HUDEP-2 (cell line): ENCODE measurements around the gene THAP4.
"Not testable (repeated sequence)": the region's sequence is repeated elsewhere in the genome, so short reads cannot be mapped to it uniquely, and the experiment has no call there.

ENCODE experiments used
- DNase-seq, 76 experiments: peaks; one replicate each; lab custom pipeline; 2025; ENCODE audit not compliant: unreplicated experiment in 76 of 76; lab: John Stamatoyannopoulos, UW

Gene THAP4

DNA sequence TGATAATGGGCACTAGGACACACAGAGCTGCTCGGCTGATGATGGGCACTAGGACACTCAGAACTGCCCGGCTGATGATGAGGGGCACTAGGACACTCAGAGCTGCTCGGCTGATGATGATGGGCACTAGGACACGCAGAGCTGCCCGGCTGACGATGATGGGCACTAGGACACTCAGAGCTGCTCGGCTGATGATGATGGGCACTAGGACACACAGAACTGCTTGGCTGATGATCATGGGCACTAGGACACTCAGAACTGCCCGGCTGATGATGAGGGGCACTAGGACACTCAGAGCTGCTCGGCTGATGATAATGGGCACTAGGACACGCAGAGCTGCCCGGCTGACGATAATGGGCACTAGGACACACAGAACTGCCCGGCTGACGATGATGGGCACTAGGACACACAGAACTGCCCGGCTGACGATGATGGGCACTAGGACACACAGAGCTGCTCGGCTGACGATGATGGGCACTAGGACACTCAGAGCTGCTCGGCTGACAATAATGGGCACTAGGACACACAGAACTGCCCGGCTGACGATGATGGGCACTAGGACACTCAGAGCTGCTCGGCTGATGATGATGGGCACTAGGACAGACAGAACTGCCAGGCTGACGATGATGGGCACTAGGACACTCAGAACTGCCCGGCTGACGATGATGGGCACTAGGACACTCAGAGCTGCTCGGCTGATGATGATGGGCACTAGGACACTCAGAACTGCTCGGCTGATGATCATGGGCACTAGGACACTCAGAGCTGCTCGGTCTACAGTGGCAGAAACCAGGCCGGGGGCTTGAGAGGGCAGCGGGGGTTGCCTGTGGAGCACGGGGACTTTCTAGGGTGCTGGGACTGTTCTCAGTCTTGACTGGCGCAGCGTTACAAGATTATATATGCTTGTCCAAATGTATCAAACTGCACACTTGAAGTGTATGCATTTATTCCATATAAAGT lies 46.2 kb downstream of the THAP4 start:
- not testable (repeated sequence) for DNase-seq

DNA sequence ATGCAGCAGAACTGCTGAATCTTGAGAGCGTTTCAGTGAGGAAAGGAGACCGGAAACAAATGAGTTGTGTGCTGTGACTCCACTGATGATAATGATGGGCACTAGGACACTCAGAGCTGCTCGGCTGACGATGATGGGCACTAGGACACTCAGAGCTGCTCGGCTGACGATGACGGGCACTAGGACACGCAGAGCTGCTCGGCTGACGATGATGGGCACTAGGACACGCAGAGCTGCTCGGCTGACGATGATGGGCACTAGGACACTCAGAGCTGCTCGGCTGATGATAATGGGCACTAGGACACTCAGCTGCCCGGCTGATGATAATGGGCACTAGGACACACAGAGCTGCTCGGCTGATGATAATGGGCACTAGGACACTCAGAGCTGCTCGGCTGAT lies 47.1 kb downstream of the THAP4 start:
- DNase-seq, result not testable (repeated sequence)

DNA sequence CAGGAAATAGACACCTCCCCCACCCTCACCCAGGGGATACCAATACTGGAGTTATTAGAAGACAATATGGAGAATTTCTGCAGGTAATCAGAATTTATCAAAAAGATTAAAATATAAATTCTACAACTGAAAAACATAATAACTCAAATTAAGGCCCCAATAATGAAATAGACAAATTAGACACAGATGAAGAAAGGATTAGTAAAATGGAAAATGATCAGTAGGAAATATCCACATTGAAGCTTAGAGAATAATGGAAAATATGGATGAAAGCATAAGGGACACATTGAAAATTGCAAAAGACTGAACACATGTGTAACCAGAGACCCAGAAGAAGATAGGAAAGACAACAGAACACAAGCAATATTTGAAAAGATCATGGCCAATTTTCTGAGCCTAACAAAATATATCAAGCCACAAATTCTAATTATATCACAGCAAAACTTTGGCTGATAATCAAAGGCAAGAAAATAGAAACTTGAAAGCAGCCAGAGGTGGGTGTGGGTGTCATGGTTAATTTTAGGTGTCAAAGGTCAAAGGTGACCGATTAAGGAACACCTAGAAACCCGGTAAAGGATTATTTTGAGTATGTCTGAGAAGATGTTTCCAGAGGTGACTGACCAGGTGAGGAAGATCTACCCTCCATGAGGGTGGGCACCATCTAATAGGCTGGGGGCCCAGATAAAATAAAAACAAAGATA lies 50.2 kb downstream of the THAP4 start:
- DNase-seq, result no peak

DNA sequence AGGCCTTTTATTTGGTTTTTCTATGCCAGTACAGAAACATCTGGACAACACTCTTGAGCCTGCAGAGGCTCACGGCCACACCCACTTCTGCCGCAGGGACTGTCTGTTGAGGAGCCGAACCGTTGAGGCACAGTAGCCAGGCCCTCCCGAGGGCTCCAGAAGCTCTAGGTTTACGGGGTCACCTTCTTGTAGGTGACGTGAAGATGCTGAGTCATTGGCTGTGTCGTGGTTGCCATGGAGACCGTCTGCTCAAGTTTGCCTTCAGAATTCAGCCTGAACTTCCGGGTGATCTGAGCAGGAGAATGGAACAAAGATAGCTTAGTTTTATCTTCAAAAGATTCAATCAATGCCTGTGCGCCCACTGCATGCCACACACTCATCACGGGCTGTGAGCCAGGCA lies 52.5 kb downstream of the THAP4 start:
- peak in 2 of 76 experiments; percentile 6 to 30 for DNase-seq

DNA sequence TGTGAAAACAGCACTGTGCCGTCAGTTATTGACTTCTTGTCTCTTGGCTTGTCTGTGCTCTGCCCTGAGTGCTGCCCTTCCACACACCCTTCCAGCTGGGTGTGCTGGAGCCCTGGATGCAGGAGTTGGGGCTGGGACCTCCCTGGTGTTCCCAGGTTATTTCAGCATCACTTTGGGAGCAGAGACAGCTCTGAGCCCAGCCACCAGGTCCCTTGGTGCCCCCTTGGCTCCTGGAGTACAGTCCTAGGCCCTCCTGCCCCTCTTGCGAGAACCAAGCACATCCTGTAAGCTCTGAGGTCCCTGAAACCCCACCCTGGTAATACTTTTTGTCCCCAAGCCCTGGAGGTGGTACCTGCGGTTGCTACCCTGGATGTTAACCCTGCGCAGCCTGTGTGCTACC lies 54.2 kb downstream of the THAP4 start:
- no peak for DNase-seq

DNA sequence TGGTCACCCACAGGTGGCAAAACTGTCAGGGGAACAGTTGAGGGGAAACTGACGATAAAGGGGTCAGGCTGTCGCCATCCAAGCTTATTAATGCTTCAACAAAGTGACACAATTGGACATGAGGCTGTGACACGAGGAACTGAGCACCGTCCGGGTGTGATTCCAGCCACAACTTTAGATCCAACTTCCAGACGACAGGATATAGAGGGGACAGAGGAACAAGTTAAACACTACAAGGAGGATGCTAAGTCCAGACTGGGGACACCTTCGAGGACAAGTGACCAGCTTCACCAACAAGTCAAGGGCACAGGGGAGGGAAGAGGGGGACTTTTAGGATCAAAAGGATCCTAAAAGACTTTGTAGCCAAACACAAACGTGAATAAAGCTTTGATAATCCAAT lies 54.6 kb downstream of the THAP4 start:
- DNase-seq, result no peak

DNA sequence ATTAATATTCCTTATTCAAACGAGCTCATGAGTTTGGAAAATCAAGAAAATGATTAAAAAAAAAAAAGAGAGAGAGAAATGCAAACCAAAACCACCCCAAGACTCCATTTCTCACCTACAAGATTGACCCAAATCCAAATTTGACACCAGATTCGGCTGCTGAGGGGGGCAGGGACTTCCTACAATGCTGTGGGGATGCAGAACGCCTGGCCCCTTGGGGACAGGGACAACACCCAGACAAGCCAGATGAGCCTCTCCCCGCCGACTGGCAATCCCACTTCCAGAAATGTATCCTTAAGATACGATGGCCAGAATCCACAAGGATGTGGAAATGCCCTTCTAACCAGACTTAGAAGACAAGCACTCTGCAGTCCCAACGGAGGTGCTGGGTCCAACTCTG lies 57.7 kb downstream of the THAP4 start:
- no peak for DNase-seq

DNA sequence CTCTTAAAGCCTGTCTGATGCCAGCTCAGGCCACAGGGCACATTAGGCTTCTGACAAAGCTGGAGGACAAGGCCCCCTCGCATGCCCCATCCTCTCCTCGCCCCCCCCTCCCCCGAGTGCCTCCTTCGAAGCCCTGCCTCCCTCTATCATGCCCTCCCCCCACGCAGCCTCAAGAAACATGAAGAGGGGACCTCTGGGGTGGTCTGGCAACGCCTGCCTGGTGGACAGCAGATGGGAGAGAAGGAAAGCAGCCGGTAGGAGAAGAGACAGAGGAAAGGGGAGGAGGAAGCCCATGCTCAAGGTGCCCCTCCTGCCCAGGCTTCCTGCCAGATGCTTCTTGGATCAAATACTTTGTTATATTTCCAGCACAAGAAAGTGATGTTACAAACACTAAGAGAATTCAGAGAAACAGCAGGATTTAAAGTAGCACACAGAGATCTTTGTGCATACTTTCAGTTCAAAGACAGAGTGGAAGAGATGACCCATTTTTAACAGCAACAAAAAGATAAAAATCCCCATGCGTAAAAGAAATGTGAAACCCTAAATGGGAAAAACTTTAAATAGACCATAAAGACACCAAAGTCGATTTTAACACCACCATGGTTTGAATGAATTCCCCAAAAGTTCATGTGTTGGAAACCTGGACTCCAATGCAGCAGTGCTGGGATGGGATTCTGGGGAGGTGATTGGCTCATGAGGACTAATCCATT lies 59.4 kb downstream of the THAP4 start:
- DNase-seq, result no peak

DNA sequence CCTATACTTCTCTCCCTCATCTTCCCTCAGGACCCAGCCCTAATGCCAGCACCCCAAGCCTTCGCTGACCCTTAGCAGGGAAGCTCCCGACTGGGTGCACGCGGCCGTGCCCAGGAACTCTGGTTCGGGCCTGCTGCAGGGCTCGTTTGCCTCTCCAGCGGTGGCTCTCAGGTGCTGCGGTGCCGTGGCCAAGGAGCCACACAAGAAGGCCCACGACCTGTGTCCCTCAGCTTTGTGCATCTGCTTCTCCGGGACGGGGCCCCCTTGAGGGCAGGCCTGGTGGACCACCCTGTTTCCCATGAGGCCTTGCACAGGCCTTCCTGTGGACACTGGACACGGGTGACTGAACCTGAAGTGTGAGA lies 60.7 kb downstream of the THAP4 start:
- no peak for DNase-seq

DNA sequence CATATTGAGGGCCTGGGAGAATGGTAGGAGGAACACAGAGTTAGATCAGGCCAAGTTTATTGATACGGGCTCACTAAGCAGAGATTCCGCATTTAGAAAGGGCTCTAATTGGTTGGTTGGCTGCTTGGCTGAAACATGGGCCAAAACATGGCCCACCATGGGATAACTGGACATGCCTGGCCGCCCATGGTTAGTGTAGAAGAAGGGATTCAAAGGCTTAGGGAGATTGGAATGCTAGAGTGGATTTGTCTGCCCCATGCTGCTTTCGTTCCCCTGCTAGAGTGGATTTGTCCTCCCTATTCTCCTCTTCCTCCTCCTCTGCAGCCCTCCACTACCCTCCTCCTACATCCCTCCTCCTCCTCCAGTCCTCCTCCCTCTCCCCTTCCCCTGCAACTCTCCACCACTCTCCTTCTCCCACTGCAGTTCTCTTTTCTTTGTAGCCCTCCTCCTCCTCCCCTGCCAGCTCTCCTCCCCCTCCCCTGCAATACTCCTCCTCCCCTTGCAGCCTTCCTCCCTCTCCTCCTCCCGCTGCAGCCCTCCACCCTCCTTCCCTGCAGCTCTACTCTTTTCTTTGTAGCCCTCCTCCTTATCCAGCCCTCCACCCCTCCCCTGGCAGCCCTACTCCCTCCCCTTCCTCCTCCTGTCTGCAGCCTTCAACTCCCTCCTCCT lies 61.2 kb downstream of the THAP4 start:
- DNase-seq, result no peak

DNA sequence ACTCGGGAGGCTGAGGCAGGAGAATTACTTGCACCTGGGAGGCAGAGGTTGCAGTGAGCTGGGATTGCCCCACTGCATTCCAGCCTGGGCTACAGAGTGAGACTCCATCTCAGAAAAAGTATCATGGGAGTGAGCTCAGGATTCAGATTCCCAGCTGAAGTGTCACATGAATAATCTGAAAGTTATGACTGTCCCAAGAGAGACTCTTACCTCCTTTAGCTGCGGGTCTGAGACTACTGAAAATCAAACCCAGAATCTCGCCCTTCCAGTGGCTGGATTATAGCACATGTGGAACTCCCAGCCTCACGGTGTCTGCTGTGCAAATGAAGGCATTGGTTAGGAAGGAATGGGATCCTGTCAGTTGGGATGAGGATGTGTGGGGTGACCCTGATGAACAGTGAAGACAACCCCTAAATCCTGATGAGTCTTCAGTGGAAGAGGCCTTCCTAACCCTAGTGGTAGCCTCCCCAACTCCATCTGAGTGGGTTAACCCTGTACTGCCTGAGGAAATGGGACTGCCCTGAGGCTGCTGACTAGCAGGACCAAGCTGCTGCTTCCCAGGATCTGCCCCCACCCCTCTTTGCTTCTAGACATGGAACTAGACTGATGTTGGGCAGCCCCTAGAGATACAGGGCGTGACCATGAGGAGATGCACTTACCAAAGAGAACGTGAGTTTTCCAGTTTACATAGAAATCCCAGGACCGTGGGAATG lies 61.9 kb downstream of the THAP4 start:
- DNase-seq, result no peak

DNA sequence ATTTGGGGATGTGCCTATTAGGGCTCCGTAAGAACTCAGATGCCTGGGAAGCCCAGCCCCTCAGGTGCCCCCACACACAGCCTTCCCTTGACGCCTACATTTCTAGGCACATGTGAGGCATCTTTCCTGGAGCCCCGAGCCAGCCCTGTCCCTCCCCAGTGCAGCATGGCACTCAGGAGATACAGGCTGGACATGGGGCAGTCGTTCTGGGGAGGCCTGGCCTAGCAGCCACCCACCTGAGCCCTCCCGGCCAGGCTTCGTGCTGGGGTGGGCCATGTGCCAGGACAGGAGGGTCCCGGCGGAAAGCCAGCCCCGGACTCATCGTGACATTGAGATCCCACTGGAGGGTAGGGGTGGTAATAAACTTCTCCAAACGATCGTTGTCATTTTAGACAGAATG lies 63.2 kb downstream of the THAP4 start:
- DNase-seq, result no peak

DNA sequence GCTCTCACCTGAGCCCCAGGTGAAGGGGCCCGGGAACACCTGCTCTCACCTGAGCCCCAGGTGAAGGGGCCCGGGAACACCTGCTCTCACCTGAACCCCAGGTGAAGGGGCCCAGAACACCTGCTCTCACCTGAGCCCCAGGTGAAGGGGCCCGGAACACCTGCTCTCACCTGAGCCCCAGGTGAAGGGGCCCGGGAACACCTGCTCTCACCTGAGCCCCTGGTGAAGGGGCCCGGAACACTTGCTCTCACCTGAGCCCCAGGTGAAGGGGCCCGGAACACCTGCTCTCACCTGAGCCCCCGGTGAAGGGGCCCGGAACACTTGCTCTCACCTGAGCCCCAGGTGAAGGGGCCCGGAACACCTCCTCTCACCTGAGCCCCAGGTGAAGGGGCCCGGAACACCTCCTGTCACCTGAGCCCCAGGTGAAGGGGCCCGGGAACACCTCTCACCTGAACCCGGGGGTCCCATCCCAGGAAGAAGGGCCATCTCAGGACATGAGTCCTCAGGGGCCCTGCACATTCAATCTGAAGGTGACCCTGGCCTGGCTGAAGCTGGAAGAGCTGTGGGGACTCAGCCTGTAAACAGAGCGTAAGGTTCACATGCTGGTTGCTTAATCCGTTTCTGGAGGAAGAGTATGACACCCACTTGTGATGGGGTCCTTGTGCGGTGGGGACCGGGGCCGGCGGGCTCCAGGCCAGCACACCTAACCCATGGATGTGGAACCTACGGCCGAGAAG lies 63.9 kb downstream of the THAP4 start:
- DNase-seq, result not testable (repeated sequence)

DNA sequence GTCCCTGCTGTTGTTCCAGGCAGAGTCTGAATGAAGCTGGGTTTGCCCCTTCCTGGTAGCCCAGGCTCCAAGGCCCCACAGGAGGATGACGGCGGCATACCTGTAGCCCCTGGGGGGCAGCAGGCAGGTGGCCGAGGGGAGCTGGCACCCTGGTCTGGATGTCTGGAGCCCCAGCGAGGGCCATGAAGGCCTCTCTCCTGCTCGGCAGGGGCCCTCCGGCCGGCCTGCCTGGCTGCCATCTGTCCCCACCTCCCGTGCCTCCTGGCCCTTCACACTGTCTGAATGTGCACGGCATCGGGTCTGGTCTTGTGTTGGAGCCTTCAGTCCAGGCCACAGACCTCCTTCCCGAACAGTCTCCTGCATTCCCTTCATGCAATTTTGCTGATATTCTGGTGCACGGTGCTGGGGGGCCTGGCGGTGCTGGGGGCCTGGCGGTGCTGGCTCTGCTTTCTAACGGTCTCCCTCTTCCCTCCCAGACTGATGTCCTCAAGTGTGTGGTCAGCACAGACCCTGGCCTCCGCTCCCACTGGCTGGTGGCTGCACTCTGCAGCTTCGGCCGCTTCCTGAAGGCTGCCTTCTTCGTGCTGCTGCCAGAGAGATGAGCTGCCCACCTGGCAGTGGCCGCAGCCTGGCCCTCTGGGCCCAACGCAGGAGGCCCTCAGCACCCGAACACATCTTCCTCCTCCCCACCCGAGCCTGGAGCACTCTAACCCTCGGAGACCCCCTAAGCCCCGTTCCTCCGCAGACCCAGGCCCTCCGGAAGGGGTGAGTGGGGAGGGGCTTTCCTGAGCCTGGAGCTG lies 64.9 kb downstream of the THAP4 start:
- DNase-seq, result no peak

DNA sequence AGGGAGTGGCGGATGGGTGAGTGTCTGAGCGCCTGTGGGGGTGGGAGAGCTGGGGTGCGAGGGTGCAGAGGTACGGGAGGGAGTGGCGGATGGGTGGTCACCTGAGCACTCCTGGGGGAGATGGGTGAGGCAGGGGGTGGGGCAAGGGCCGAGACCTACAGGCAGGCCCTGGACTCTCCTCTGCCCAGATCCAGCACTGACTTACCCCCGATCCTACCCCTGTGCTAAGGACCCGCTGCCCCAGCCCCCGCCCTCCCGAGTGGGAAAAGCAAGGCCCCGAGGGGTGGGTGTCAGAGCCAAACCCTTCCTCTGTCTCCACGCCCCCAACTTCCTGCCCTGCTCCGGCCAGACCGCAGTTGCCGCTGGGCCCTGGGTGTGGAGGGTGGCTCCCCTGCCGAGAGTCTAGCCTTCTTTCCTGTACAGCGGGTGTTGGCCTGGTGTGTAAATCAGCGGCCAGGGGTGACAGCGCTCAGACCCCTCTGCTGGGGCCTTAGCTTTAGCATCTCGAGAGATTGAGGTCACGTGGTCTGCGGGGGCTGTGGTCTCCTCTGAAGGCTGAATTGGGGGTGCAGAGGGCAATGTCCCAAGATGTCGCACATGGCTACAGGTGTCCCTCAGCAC lies 65.9 kb downstream of the THAP4 start:
- DNase-seq, result no peak

DNA sequence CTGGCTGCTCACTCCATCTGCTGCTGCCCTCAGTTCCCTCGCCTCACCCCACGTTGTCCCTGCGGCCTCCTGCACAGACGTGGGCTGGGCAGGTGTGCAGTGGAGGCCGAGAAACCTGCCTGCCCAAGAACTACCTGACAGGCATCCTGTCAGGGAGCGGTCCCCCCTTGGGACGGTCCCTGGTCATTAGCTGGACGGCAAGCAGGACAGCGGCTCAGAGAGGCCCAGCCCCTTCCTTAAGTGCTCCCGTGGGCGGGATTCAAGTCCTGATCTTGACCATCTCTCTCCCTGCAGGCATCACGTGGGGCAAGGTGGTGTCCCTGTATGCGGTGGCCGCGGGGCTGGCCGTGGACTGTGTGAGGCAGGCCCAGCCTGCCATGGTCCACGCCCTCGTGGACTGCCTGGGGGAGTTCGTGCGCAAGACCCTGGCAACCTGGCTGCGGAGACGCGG lies 67.1 kb downstream of the THAP4 start:
- no peak for DNase-seq

DNA sequence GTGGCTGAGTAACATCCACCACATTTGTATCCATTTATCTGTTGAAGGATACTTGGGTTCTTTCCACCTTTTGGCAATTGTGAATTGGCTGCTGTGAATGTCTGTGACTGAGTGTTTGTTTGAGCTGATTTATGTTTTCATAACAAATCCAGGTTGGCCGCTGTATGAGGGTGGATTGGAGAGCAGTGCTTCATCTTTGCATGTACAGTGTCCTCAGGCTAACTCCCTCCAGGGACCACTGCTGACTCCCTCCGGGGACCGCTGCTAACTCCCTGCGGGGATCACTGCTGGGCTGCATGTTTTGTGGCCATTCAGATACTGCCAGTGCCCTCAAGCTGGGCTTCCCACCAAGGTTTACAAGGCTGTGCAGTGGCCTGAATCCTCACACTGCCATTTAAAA lies 68.2 kb downstream of the THAP4 start:
- no peak for DNase-seq

DNA sequence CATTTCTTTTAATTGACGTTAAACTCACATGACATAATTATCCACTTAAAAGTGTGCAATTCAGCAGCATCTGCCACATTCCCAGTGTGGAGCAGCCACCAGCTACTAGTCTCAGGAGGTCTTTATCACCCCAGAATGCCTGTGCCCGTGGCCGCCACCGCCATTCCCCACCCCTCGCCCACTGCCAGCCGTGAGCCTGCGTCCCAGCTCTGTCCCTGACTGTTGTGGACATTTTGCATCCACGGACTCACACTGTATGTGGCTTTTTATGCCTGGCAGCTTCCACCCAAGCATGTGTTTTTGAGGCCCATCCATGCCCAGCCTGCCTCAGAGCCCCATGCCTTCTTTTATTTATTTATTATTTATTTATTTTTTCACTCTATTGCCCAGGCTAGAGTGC lies 69.2 kb downstream of the THAP4 start:
- no peak for DNase-seq
